IPS-20b (cell line): ENCODE results near the gene CELA3A.

Experiments used
- H3K27ac ChIP-seq: one replicate; pipeline ENCODE4 v1.5.1; 2013; ENCODE audit warnings: low read length
- H3K27me3 ChIP-seq: 2 replicates; pipeline ENCODE4 v1.6.1; 2013; ENCODE audit warnings: mild to moderate bottlenecking, low read length, inconsistent platforms; ENCODE audit not compliant: insufficient read depth
- H3K36me3 ChIP-seq: 2 replicates; pipeline ENCODE4 v1.6.1; 2013; ENCODE audit warnings: low read depth, mild to moderate bottlenecking, inconsistent platforms, low read length, moderate library complexity; ENCODE audit not compliant: insufficient read depth
- H3K4me1 ChIP-seq: 2 replicates; pipeline ENCODE4 v1.6.1; 2013; ENCODE audit warnings: mild to moderate bottlenecking, control low read depth, inconsistent platforms, low read length, moderate library complexity; ENCODE audit not compliant: insufficient read depth
- H3K4me3 ChIP-seq: 2 replicates; pipeline ENCODE4 v1.5.1; 2013; ENCODE audit warnings: mild to moderate bottlenecking, low read length, inconsistent platforms
- H3K9ac ChIP-seq: 2 replicates; pipeline ENCODE4 v1.6.1; 2013; ENCODE audit warnings: low read depth, mild to moderate bottlenecking, inconsistent platforms, low read length, moderate library complexity
- H3K9me3 ChIP-seq: 2 replicates; pipeline ENCODE4 v1.6.1; 2013; ENCODE audit warnings: mild to moderate bottlenecking, low read depth, low read length, inconsistent platforms; ENCODE audit not compliant: insufficient read depth

CELA3A gene

GRCh38 chr1:22056043-22056442 lies 54.6 kb downstream of the CELA3A start:
- Histone ChIP-seq H3K9ac (no peak overlapping the region), H3K27me3 (no peaks in the 10 kb centered on the region), H3K36me3 (peaks cover 5% of the 10 kb centered on the region; the same call in 1 of the 2 replicates), H3K4me1 (peaks cover 7% of the 10 kb centered on the region; the same call in 1 of the 2 replicates), H3K27ac (no peak overlapping the region), H3K4me3 (no peak overlapping the region), H3K9me3 (no peaks in the 10 kb centered on the region)

- Histone ChIP-seq H3K9ac (no peak overlapping the region), H3K9me3 (no peaks in the 10 kb centered on the region), H3K27me3 (no peaks in the 10 kb centered on the region), H3K4me1 (peaks cover 7% of the 10 kb centered on the region; the same call in 1 of the 2 replicates), H3K36me3 (peaks cover 5% of the 10 kb centered on the region; the same call in 1 of the 2 replicates), H3K27ac (no peak overlapping the region), H3K4me3 (no peak overlapping the region)
Observed at GRCh38 chr1:22056936-22057335, 55.5 kb downstream of the CELA3A start.

- Histone ChIP-seq H3K27me3 (no peaks in the 10 kb centered on the region), H3K36me3 (peaks cover 5% of the 10 kb centered on the region; the same call in 1 of the 2 replicates), H3K9ac (no peak overlapping the region), H3K4me1 (peaks cover 7% of the 10 kb centered on the region; the same call in 1 of the 2 replicates), H3K27ac (no peak overlapping the region), H3K4me3 (no peak overlapping the region), H3K9me3 (no peaks in the 10 kb centered on the region)
Observed at GRCh38 chr1:22057861-22058260, 56.4 kb downstream of the CELA3A start.
